Activated T-helper 1 cell treated with anti-CD3 and anti-CD28 coated beads, Interleukin-2, amount 50 U/mL, for 16 hours (primary cell): Measurements from ENCODE around the gene NPR1.
"Not testable (repeated sequence)": the region's sequence is repeated elsewhere in the genome, so short reads cannot be mapped to it uniquely, and the experiment has no call there.

Experiments
- DNase-seq, 2 donors: peaks; one replicate each; pipeline ENCODE4 v3.0.0-alpha.2; 2020; ENCODE audit warnings: low read depth in 1 of 2, low spot score in 1 of 2

Gene NPR1

DNA sequence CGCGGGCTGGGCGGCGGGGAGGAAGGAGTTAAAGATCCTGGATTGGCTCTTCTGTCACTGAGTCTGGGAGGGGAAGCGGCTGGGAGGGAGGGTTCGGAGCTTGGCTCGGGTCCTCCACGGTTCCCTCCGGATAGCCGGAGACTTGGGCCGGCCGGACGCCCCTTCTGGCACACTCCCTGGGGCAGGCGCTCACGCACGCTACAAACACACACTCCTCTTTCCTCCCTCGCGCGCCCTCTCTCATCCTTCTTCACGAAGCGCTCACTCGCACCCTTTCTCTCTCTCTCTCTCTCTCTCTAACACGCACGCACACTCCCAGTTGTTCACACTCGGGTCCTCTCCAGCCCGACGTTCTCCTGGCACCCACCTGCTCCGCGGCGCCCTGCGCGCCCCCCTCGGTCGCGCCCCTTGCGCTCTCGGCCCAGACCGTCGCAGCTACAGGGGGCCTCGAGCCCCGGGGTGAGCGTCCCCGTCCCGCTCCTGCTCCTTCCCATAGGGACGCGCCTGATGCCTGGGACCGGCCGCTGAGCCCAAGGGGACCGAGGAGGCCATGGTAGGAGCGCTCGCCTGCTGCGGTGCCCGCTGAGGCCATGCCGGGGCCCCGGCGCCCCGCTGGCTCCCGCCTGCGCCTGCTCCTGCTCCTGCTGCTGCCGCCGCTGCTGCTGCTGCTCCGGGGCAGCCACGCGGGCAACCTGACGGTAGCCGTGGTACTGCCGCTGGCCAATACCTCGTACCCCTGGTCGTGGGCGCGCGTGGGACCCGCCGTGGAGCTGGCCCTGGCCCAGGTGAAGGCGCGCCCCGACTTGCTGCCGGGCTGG lies at the start of gene NPR1:
Gene NPR1, plus strand, starts transcription at position 170 of the 818 bp plus-strand sequence. Its CDS starts 421 bp downstream, at position 591.
- DNase-seq = no peak

DNA sequence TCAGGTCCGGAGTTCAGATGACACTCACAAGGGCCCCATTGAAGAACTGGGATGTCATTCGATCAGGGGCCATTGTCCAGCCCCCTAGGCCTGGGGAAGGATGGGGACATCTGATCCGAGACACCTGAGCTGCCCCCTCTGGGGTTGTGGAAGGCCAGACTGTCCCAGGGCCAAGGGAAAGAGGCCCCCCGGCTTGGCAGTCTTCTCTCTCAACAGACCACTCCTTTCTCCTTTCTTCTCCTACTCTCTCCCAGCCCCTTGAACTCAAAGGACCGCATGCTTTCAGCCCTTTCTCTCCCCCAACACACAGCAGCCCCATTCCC lies 49.2 kb upstream of the NPR1 start:
- no peak for DNase-seq

DNA sequence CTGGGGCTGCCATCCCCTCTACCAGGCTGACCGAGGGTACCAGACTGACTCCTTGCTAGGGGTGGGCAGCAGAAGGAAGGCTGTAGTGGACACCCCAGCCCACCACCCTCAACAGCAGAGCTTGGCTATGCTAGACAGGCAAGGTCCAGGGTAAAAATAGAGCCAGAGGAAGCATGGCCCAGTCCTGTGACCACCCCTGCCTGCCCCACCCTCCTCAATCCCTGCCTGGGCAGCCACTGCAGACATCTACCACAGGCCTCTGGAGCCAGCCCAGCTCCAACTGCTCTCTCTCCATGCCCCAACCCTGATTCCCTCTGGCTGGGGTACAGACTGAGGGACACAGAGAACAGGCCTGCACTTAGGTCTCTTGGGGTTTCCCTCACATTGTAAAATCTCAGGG lies 48.5 kb upstream of the NPR1 start:
- no peak for DNase-seq

DNA sequence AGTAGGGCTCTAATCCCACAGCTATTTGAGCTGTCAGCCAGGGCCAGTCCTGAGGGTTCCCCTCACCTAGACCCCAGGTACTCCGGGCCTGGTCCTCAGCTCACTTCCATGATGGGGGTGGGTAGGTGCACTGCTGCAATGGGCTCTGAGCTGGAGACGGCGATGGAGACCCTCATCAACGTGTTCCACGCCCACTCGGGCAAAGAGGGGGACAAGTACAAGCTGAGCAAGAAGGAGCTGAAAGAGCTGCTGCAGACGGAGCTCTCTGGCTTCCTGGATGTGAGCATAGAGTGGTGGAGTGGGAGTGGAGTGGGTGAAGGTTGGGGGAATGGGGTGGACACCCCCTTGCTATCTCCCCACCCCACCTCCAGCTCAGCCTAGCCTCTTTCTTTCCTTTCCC lies 48.1 kb upstream of the NPR1 start:
- no peak for DNase-seq

DNA sequence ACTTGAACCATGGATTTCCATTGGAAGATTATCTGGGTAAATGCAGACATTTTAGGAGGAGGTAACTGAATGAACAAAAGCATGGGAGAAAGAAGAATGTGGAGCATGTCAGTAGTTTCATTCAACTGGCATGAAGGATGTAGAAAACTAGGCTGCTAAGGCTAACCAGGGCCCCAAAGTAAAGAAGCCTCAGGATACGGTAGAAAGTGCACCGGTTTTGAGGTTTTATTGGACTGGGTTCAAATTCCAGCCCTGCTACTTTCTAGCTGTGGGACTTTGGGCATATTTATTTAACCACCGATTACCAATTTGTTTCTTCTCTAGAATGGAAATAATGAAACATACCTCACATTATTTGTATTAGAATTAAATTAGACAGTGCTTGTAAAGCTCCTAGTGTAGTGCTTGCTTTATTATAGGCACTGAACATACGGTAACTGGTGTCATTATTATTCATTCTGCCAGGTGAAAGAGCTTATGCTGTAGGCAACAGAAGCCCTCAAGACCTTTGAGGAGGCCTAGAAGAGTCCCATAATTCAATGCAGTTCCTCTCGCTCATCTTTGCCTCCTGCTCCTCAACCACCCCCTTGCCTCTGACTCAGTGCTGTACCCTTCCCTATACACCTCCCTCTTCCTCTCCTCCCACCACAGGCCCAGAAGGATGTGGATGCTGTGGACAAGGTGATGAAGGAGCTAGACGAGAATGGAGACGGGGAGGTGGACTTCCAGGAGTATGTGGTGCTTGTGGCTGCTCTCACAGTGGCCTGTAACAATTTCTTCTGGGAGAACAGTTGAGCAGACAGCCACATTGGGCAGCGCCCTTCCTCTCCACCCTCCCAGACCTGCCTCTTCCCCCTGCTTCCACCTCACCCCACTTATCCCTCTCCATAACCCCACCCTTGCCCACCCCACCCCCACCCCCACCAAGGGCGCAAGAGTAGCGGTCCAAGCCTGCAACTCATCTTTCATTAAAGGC lies 47.2 kb upstream of the NPR1 start:
- DNase-seq = no peak

DNA sequence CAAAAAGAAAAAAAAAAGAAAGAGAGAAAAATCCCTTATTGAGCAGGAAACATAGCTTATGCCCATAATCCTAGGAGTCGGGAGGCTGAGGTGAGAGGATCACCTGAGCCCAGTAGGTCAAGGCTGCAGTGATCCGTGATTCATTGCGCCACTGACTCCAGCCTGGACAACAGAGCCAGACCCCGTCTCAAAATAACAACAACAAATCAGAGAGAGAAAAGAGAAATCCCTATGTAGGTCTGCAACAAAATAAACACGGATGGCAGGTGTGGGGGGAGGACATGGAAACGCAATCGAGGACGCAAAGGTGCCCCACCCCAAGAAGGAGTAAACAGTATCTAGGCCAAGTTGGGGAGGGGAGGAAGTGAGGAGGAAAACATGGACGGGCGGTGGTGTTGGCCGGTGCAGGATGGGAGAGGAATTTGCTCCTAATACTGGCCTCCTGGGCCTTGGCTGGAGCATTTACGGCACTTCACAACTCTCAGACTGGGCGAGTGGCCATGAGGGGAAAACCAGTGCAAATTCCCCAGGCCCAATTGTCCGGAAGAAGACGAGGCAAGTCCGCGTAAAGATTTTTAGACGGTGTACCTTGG lies 45.2 kb upstream of the NPR1 start:
- DNase-seq = no peak

DNA sequence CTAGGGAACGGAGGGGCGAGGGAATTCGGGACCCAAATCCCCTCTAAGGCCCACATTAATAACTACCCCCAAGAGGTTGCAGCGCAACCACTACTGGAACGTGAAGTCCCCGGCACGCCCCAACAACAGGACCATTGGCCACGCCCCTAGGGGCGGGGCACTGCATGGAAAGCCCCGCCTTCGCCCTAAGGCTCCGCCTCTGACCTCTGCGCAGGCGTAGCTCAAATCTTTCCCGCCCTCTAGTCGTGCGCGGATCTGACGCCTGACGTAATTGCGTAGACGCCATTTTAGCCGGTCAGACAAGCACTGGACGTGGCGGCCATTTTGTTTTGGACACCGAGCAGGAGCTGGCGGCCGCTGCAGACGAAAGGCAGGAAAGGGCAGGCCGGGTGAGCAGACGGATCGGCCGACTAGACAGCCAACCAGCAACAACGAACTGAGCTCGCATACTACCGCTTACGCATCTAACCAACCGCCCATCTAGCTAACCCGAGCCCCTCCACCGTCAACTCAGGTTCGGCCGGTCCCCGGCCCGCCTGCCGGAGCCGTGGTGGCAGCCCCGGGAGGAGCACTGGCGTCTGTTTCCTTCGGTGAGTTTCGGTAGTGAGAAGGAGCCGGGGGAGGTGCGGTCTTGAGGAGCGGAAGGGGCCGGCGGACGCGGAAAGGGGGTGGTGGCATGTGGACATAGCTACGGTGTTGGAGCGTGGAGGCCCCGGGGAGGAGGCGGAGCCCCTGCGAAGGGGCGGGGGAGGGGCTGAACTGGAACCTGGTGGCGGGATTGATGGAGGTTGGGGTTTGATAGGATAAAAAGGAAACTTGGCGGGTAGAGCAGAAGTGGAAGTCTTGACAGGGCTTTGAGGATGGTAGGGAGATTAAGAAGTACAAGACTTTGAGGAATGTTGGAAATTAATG lies 44.5 kb upstream of the NPR1 start, which contains the start of gene CHTOP:
Gene CHTOP, plus strand, starts transcription at position 313 of the 912 bp plus-strand sequence. CDS start 2,523 bp downstream, outside the sequence.
- DNase-seq = peak; percentile 90 to 92

DNA sequence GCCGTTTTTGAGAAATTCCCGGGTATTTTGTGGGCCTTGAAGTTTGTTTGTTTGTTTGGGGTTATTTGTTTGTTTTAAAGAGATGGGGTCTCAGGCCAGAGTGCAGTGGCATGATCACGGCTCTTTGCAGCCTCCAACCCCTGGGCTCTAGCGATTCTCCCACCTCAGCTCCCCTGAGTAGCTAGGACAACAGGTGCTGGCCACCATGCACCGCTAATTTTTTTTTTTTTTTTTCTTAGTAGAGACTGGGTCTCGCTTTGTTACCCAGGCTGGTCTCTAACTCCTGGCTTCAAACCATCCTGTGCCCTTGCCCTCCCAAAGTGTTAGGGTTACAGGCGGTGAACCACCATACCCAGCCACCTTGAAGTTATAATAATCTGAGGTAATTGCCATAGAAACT lies 42.6 kb upstream of the NPR1 start:
- no peak for DNase-seq

DNA sequence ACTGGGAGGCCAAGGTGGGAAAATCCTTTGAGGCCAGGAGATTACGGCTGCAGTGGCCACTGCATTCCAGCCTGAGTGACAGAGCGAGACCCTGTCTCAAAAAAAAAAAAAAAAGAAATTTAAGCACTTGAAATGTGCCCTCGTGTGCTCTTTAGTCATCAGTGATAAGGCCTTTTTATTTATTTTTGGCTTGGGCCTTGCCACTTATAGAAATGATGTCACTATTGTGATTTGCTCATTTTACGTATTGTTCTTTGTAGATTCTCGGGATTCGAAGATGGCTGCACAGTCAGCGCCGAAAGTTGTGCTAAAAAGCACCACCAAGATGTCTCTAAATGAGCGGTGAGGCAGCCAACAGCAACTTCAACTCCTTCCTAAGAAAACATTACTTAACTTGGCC lies 42.2 kb upstream of the NPR1 start:
- no peak for DNase-seq

DNA sequence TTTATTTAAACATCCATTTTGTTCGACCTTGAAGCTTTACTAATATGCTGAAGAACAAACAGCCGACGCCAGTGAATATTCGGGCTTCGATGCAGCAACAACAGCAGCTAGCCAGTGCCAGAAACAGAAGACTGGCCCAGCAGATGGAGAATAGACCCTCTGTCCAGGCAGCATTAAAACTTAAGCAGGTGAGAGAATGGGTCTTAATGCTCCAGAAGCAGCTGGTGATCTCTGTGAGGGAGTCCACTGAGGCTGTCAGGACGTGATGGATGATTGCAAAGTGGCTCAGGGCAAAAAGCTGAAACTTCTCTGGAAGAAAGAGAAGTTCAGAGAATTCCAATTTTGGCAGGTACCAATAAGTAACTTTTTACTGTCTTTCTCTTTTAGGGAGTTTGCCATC lies 40.2 kb upstream of the NPR1 start:
- no peak for DNase-seq

DNA sequence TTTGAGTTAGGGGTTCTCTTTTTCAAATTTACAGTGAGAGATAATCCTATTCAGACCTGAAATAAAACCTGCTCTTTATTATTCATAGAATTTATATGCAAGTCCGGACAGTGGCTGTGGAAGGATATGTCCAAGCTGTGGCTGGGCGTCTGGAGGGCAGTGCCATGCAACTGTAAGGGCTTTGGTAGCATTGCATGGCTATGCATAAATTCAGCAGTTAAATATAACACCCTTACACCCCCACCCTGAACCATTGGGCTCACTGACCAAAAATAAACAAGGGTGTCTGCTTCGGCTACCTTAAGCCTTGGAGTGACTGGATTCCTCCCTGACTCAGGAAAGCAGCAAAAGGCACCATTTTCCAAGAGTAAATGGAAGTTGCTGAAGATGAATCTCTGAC lies 39.2 kb upstream of the NPR1 start:
- no peak for DNase-seq

DNA sequence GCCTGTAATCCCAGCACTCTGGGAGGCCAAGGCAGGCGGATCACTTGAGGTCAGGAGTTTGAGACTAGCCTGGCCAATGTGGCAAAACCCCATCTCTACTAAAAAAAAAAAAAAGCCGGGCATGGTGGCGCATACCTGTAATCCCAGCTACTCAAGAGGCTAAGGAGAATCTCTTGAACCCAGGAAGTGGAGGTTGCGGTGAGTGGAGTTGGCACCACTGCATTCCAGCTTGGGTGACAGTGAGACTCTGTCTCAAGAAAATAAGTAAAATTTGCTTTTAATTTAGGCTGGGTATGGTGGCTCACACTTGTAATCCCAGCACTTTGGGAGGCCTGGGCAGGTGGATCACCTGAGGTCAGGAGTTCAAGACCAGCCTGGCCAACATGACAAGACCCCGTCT lies 38.3 kb upstream of the NPR1 start:
- not testable (repeated sequence) for DNase-seq

DNA sequence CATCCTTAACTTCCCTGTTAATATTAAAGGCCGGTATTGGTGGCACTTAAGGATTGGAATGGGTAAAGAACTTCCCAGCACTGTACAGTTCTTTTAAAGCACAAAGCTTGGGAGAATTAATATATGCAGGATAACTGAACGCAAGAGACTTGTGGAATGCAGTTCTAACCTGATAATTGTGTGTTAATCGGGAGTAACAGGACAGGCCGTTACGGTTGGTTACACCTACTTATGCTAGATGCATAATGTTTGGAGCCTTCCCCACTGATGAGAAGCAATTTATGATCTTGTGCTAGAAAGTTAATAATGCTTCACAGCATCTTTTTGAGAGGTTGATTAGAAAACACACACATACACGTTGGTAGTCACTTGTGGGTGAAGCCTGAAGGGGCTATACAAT lies 37.6 kb upstream of the NPR1 start:
- no peak for DNase-seq

DNA sequence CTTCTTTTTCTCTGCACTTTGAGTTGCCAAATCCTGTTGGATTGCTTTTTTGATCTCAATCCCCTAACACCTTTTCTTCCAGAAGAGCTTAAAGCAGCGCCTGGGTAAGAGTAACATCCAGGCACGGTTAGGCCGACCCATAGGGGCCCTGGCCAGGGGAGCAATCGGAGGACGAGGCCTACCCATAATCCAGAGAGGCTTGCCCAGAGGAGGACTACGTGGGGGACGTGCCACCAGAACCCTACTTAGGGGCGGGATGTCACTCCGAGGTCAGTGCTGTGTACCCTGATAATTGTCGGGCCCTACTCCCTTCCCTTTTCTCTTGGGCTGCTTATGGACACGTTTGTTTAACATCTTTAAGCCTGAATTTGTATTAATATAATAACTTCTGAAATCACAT lies 36.3 kb upstream of the NPR1 start:
- DNase-seq = no peak

DNA sequence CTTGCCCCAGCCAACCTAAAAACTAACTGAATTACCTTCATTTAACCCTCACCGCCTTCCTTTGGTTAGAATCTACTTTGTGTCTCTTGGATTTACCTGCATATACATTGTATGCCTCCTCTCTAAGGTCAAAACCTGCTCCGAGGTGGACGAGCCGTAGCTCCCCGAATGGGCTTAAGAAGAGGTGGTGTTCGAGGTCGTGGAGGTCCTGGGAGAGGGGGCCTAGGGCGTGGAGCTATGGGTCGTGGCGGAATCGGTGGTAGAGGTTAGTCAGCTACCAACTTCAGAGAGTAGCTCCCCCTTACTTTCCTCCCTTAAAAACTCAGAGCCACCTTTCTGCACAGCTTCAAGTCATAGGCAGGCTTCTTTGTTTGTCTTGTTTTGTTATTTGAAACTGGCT lies 35.4 kb upstream of the NPR1 start:
- DNase-seq = no peak

DNA sequence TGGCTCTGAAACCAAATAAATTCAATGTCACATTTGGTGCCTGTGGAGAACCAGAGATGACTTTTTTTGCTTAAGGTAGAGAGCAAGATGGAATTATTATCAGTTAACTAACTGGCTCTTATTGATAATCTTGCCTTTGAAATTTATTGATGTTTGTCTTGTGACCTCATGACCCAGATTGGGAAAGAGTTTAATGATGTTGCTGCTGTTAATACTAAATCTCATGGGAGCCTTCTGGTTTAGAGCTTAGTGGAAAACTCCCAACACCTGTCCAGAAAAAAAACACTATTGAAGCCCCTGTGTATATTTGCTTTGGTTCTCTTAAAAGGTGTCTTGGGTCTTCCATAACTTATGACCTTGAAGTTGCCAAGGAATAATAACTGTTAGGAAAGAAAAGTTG lies 34.7 kb upstream of the NPR1 start:
- no peak for DNase-seq

DNA sequence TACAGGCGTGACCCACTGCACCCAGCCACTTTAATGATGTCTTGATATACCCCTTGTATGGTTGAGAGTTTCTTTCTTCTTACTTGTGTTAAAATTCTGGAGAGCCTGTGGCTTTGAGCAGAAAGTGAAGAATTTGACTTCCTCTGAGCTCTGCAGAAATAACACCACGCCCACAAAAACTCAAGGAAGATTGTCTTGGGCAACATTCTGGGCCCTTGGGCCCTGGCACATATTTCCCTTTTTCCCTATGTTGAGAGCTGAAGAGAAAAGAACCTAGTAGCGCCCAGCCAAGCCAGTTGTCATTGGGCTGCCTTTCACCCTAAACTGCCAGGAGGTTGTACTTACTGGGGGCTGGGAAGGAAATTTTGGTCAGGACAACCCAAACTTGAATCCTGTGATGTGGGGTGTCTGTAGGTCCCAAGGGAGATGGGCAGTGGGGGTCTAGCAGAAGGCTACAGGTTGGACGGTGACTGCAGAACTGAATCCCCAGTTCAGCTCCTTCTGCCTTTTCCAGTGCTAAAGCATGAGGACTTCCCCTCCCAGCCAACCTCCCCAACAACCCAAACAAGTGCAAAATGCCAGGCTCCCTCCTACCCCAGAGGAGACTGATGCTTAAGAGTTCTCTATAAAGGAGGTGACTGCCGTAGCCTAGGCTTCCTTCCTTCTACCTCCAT lies 31.7 kb upstream of the NPR1 start:
- DNase-seq = no peak

DNA sequence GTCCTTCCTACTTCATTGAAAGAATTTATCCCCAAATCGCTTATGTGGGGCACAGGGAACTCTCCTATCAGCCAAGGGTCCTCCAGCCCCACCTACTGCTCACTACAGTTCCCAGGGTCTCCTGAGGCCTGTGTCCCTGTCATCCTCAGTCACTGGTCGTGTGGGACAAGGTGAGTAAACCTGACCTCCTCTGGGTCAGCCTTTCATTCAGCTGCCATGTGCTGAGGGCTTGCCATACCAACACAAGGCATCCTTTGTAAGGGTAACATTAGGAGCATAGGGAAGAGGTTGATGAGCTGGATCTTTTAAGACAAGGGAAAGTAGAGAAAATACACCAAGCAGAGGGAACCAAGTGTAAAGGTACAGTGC lies 31.2 kb upstream of the NPR1 start:
- no peak for DNase-seq

DNA sequence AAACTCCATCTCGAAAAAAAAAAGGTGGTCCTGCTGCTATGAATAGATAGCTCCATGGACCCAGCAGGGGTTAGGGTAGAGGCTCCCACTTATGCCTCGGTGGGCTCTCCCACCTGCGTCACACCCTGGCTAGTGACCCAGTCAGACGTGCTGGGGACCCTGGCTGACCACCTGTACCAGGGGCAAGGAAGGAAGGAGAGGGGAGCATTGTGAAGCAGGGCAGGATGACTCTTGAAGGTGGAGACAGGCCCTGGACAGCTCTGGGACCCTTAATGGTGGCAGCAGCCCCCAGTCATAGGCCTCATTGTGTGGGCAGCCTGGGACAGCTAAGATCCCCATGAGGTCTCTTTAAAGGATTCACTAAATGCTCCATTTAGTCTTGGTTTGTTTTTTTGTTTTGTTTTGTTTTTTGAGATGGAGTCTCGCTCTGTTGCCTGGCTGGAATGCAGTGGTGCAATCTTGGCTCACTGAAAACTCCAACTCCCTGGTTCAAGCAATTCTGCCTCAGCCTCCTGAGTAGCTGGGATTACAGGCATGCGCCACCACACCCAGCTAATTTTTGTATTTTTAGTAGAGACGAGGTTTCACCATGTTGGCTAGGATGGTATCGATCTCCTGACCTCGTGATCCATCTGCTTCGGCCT lies 30.4 kb upstream of the NPR1 start:
- DNase-seq = no peak
